AG10803 (cell line): ENCODE results near the gene FPR3.

ENCODE experiments used
- DNase-seq: peaks from one replicate; pipeline ENCODE4 v3.0.0; 2010; ENCODE audit warnings: low read depth
- H3K4me3 ChIP-seq: 2 replicates; pipeline ENCODE4 v1.5.1; 2011; ENCODE audit warnings: mild to moderate bottlenecking, low read length, control low read depth
- CTCF ChIP-seq: conservative IDR thresholded peaks from 2 replicates; pipeline ENCODE4 v1.5.1; 2011; ENCODE audit warnings: mild to moderate bottlenecking, low read length, control low read depth, inconsistent platforms

FPR3 gene

GRCh38 chr19:51783372-51783771 lies 11.6 kb upstream of the FPR3 start:
- TF ChIP-seq CTCF: peak; percentile 63
- DNase-seq: peak; percentile 28

GRCh38 chr19:51784109-51784785 lies 10.7 kb upstream of the FPR3 start:
- no peak for DNase-seq
- no peak for TF ChIP-seq CTCF
- H3K4me3 ChIP-seq: no peak overlapping the region

More at GRCh38 chr19:51783372-51783771, 11.6 kb upstream of the FPR3 start:
- H3K4me3 ChIP-seq: no peak overlapping the region

- no peak overlapping the region for H3K4me3 ChIP-seq
- DNase-seq: peak; percentile 92
- no peak for TF ChIP-seq CTCF
Observed at GRCh38 chr19:51784922-51785690, 9.9 kb upstream of the FPR3 start.

GRCh38 chr19:51786646-51787494 lies 8.1 kb upstream of the FPR3 start:
- H3K4me3 ChIP-seq: no peak overlapping the region
- no peak for DNase-seq
- TF ChIP-seq CTCF: no peak

- TF ChIP-seq CTCF: no peak
- no peak overlapping the region for H3K4me3 ChIP-seq
- no peak for DNase-seq
Observed at GRCh38 chr19:51788029-51788428, 6.9 kb upstream of the FPR3 start.

- no peak for TF ChIP-seq CTCF
- peak; percentile 25 for DNase-seq
Observed at GRCh38 chr19:51789061-51789795, 5.7 kb upstream of the FPR3 start.

More at GRCh38 chr19:51789061-51789795, 5.7 kb upstream of the FPR3 start:
- no peak overlapping the region for H3K4me3 ChIP-seq
